Fibroblast of villous mesenchyme (primary cell): ENCODE data around the gene THY1. TPM values are rescaled to one million over a fixed set of nuclear protein-coding genes. Genes with fewer than 3 reads are reported as not detected.

Source experiments
- DNase-seq: peaks from one replicate; pipeline ENCODE4 v3.0.0-alpha.2; 2010; ENCODE audit warnings: low read depth
- H3K4me3 ChIP-seq: 2 replicates; pipeline ENCODE4 v1.5.1; 2011; ENCODE audit warnings: low read depth, mild to moderate bottlenecking, low read length
- total RNA-seq: library from RNA; depleted of rRNA; stranded (reverse); fragments of >200 nt; gene quantifications from 2 replicates; pipeline ENCODE4 v1.2.3, GENCODE V29; 2012
- TF ChIP-seq, protein P1 (sequence below): IDR thresholded peaks from 2 replicates; pipeline ENCODE4 v1.5.1; 2012; ENCODE audit warnings: low read depth, mild to moderate bottlenecking, low read length; ENCODE audit not compliant: insufficient read depth

THY1 gene
- total RNA-seq, 1 donor = 194 TPM

DNA sequence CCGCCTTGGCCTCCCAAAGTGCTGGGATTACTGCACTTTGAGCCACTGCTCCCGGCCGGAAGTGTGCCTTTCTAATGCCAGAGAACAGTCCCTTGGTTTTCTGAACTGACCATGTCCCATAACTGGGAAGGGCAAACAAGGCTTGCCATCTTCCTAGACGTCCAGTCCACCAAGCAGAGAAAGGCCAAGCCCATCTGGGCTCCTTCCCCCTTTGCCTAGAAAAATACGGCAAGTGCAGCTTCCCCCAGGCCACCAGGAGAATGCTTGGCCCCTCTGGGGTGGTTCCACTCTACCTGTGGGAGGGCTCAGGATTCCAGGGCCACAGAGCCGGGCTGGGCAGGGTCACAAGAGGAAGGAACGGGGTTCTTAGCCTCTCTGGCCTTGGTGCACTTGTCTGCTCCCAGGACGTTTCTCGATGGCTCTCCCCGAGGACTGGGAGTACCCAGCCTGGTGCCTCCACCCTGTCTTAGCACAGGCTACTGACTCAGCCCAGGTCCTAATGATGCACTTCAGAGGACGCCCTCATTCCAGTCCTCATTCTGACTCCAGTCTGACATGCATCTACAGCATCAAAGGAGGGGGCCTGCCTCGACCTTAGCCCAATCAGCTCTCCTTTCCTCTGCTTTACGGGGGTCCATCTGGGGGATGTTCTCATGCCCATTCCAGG is 42.7 kb downstream of the THY1 start:
- DNase-seq = no peak
- TF ChIP-seq, protein P1, sequence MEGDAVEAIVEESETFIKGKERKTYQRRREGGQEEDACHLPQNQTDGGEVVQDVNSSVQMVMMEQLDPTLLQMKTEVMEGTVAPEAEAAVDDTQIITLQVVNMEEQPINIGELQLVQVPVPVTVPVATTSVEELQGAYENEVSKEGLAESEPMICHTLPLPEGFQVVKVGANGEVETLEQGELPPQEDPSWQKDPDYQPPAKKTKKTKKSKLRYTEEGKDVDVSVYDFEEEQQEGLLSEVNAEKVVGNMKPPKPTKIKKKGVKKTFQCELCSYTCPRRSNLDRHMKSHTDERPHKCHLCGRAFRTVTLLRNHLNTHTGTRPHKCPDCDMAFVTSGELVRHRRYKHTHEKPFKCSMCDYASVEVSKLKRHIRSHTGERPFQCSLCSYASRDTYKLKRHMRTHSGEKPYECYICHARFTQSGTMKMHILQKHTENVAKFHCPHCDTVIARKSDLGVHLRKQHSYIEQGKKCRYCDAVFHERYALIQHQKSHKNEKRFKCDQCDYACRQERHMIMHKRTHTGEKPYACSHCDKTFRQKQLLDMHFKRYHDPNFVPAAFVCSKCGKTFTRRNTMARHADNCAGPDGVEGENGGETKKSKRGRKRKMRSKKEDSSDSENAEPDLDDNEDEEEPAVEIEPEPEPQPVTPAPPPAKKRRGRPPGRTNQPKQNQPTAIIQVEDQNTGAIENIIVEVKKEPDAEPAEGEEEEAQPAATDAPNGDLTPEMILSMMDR = no peak
- no peak overlapping the region for H3K4me3 ChIP-seq

DNA sequence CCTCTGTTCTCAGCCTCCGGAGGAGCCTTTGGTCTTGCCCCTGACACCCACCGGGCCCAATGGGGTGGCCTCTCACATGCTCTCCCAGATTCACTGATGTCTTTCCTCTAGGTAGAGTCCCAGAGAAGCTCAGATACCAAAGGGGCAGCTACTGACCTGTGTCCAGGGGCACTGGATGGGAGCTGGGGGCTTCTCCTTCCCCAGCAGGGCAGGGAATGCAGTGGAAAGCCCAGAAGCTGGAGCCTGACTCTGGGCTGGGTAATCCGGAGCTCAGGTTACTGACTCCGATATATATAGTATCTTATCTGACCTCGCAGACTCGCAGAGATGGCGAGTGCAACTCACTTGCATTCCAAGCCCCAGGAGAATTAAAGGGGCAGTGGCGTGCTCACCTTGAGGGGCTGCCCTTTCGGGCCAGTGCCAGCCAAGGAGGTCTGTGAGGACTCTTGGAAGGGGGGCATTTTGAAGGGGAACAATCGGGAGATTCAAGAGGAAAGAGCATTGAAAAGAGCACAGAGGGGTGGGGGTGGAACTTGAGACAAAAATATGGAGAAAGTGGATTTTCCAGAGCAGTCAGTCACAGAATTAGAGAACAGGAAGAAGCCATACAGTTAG is 44.0 kb downstream of the THY1 start:
- no peak overlapping the region for H3K4me3 ChIP-seq
- no peak for DNase-seq
- TF ChIP-seq, protein P1 = no peak

GRCh38 chr11:119377961-119378667 is 44.9 kb downstream of the THY1 start:
- no peak overlapping the region for H3K4me3 ChIP-seq
- TF ChIP-seq, protein P1 = no peak
- no peak for DNase-seq

GRCh38 chr11:119377112-119377901 is 45.7 kb downstream of the THY1 start:
- TF ChIP-seq, protein P1 = no peak
- DNase-seq = no peak
- no peak overlapping the region for H3K4me3 ChIP-seq

GRCh38 chr11:119376197-119376847 is 46.6 kb downstream of the THY1 start:
- no peak for DNase-seq
- H3K4me3 ChIP-seq = no peak overlapping the region
- TF ChIP-seq, protein P1 = no peak

DNA sequence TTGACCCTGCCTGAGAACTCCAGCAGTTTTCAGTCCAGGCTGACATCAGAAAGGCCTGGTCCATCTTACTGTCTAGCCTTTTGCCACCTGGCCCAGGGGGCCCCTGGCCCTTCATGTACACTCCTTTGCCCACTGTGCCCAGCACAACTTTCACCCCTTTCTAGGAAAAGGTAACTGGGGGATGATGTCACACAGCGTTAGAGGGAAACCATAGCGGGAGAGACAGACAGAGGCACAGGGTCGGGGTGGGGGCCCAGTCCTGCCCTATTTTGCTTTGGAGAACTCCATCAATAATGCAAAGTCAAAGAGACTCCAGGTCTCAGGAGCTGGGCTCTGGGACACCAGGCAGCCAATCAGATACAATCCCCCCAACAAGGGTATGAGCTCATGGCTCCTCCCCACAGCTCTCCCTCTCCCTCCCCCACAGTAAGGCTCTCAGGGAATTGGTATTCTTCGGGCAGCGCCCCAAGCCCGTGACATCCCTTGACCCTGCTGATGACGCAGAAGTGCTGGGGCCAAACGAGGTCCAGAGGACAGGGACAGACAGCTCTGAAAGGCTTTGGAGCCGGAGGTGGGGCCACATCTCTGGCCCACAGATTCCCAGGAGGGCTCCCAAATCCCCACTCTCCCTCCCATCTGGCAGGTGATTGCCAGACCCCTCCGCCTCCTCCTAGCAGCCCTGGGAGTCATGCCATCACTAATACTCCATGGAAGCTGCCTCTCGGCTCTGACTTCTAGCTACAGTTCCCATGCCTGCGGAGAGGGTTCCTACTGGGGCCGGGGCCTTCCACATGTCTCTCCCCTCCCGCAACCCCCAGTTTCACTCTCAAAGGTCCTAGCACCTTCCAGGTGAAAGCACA is 47.4 kb downstream of the THY1 start:
- TF ChIP-seq, protein P1 = no peak
- H3K4me3 ChIP-seq = no peak overlapping the region
- DNase-seq = peak; percentile 75
